Measurements from ENCODE around the gene ARL6IP1. TPM values are rescaled to one million over a fixed set of nuclear protein-coding genes. Genes with fewer than 3 reads are reported as not detected.
"Not testable (repeated sequence)": the region's sequence is repeated elsewhere in the genome, so short reads cannot be mapped to it uniquely, and the experiment has no call there.

Gene ARL6IP1
- total and polyA plus RNA-seq, 2 of the 13 experiments (the other 11 are each of a cell fraction or from before 2014, with no cell fraction given), result 263 to 373 TPM

GRCh38 chr16:18757960-18758660, 43.2 kb downstream of the ARL6IP1 start:
- H3K9me3 ChIP-seq (ENCODE audit: low read length); H3K27me3 ChIP-seq (ENCODE audit: control insufficient read depth in 1 of 2, insufficient read depth in 2 of 2, low read length in 2 of 2); DNase-seq (ENCODE audit: low spot score); POLR2A ChIA-PET; H3K79me2 ChIP-seq (ENCODE audit: insufficient read depth, low read length); H3K4me2 ChIP-seq (ENCODE audit: low read depth, low read length); in situ Hi-C loops (cut with HindIII; ENCODE audit: extremely low pct_ligation_motif_present, low pct_unique_long_range_greater_than_20kb); H2AFZ ChIP-seq (ENCODE audit: low read length); H3K4me3 ChIP-seq (replicated peaks in 1 of 3; ENCODE audit: insufficient read depth in 1 of 3, low read depth in 2 of 3, low read length in 3 of 3); intact Hi-C loops (cut with micrococcal nuclease; ENCODE audit: unreplicated experiment); CTCF ChIA-PET (ENCODE audit: low intra/inter-chr PET ratio, low total read pairs); H3K27ac ChIP-seq (ENCODE audit: extremely low read length, insufficient read depth, low read length); H3K36me3 ChIP-seq (replicated peaks in 1 of 2; ENCODE audit: control insufficient read depth in 1 of 2, insufficient read depth in 2 of 2, low read length in 2 of 2); H3K9ac ChIP-seq (ENCODE audit: insufficient read depth, low read depth, low read length); BruUV-seq (replicated peaks); H4K20me1 ChIP-seq (ENCODE audit: insufficient read depth, low read length): not testable (repeated sequence)
- 20% methylated on average over 4 of the region's 10 CpGs for WGBS (ENCODE audit: low lambda C conversion rate)
- FAIRE-seq, result peak; percentile 88
- H3K4me1 ChIP-seq (ENCODE audit: insufficient read depth, low read length), result peaks cover 18% of the 10 kb centered on the region
- peak; percentile 88 for ATAC-seq
- TF ChIP-seq STAG1 (CRISPR knock-in tag; IDR thresholded peaks at IDR 0.05) (peak; percentile 68), SAP130 (CRISPR knock-in tag; IDR thresholded peaks at IDR 0.05; ENCODE audit: low read depth) (0 out of 2 replicates have a peak, but pooled peaks have one; percentile 29), ARID5B (CRISPR knock-in tag; IDR thresholded peaks at IDR 0.05) (0 out of 2 replicates have a peak, but pooled peaks have one; percentile 12)

- H2AFZ ChIP-seq (ENCODE audit: low read length); H3K4me3 ChIP-seq (replicated peaks in 1 of 3; ENCODE audit: insufficient read depth in 1 of 3, low read depth in 2 of 3, low read length in 3 of 3): not testable (repeated sequence)
- peak; percentile 15 for FAIRE-seq
- TF ChIP-seq SALL1 (CRISPR knock-in tag; IDR thresholded peaks at IDR 0.05), result peak; percentile 34; the same call in 1 of the 2 replicates
- TF ChIP-seq FOXA3 (CRISPR knock-in tag; IDR thresholded peaks at IDR 0.05), result peak; percentile 48; the same call in 1 of the 2 replicates
- 0 out of 2 replicates have a peak, but pooled peaks have one; percentile 42 for TF ChIP-seq SKIL (CRISPR knock-in tag; IDR thresholded peaks at IDR 0.05; ENCODE audit: borderline replicate concordance)
- 0 out of 2 replicates have a peak, but pooled peaks have one; percentile 31 for TF ChIP-seq CEBPG (CRISPR knock-in tag; IDR thresholded peaks at IDR 0.05)
- TF ChIP-seq CEBPB (IDR thresholded peaks at IDR 0.05; ENCODE audit: borderline replicate concordance, low read depth, low read length), result peak; percentile 71
- peak; percentile 55; the same call in 1 of the 2 replicates for TF ChIP-seq ETV5 (CRISPR knock-in tag; IDR thresholded peaks at IDR 0.05; ENCODE audit: borderline replicate concordance)
- TF ChIP-seq RARA (CRISPR knock-in tag; IDR thresholded peaks at IDR 0.05), result 0 out of 2 replicates have a peak, but pooled peaks have one; percentile 20
- TF ChIP-seq GABPB1 (CRISPR knock-in tag; IDR thresholded peaks at IDR 0.05), result peak; percentile 18; the same call in 1 of the 2 replicates
These were observed 44.7 kb downstream of the ARL6IP1 start for GRCh38 chr16:18756639-18757038.

More at GRCh38 chr16:18756639-18757038, 44.7 kb downstream of the ARL6IP1 start:
- in situ Hi-C loops (cut with HindIII; ENCODE audit: extremely low pct_ligation_motif_present, low pct_unique_long_range_greater_than_20kb); intact Hi-C loops (cut with micrococcal nuclease; ENCODE audit: unreplicated experiment); BruUV-seq (replicated peaks); POLR2A ChIA-PET; H3K27ac ChIP-seq (ENCODE audit: extremely low read length, insufficient read depth, low read length); H4K20me1 ChIP-seq (ENCODE audit: insufficient read depth, low read length); H3K36me3 ChIP-seq (replicated peaks in 1 of 2; ENCODE audit: control insufficient read depth in 1 of 2, insufficient read depth in 2 of 2, low read length in 2 of 2); H3K27me3 ChIP-seq (ENCODE audit: control insufficient read depth in 1 of 2, insufficient read depth in 2 of 2, low read length in 2 of 2); CTCF ChIA-PET (ENCODE audit: low intra/inter-chr PET ratio, low total read pairs); H3K9me3 ChIP-seq (ENCODE audit: low read length); H3K79me2 ChIP-seq (ENCODE audit: insufficient read depth, low read length); H3K9ac ChIP-seq (ENCODE audit: insufficient read depth, low read depth, low read length): not testable (repeated sequence)
- peak; percentile 34 for DNase-seq (ENCODE audit: low spot score)
- Histone ChIP-seq H3K4me1 (ENCODE audit: insufficient read depth, low read length) (peaks cover 18% of the 10 kb centered on the region), H3K4me2 (ENCODE audit: low read depth, low read length) (peak overlapping the region; percentile 53)
- ATAC-seq, result peak; percentile 10; the same call in 2 of the 3 replicates
- WGBS (ENCODE audit: low lambda C conversion rate), result 9% methylated on average over 9 of the region's 9 CpGs
